WTC11 (cell line): ENCODE results near the gene FEM1A. TPM values are rescaled to one million over a fixed set of nuclear protein-coding genes. Genes with fewer than 3 reads are reported as not detected.
A peak's percentile ranks its signal among the peaks of the same experiment; 100 is the strongest.
"Not testable (repeated sequence)": the region's sequence is repeated elsewhere in the genome, so short reads cannot be mapped to it uniquely, and the experiment has no call there.

Experiments
- ATAC-seq: fragments of 200-7000 bp; cut with Tn5 transposase; 2 replicates; pipeline ENCODE4 v1.10.0; 2021; ENCODE audit warnings: mild to moderate bottlenecking, moderate library complexity
- CTCF ChIA-PET: fragments of 300-600 bp; sonication (Branson Sonifier 250); formaldehyde crosslinking; loops from one replicate; lab custom pipeline; 2021; ENCODE audit warnings: antibody characterized with exemption; lab: Charles Lee
- POLR2A ChIA-PET: fragments of 350-600 bp; sonication (Branson Sonifier 250); formaldehyde crosslinking; loops from one replicate; lab custom pipeline; 2021; ENCODE audit warnings: antibody characterized with exemption; lab: Charles Lee
- DNase-seq: peaks from one replicate; pipeline ENCODE4 v3.0.0; 2021; ENCODE audit warnings: low spot score
- H3K27ac Mint-ChIP-seq: 2 replicates; pipeline ENCODE4 v1.8.0; 2021; ENCODE audit warnings: mixed read lengths
- H3K27me3 Mint-ChIP-seq: 2 replicates; pipeline ENCODE4 v1.8.0; 2021; ENCODE audit warnings: low read depth, mild to moderate bottlenecking, moderate library complexity, mixed read lengths
- H3K36me3 Mint-ChIP-seq: 2 replicates; pipeline ENCODE4 v1.8.0; 2021; ENCODE audit warnings: mixed read lengths
- H3K4me1 Mint-ChIP-seq: 2 replicates; pipeline ENCODE4 v1.8.0; 2022; ENCODE audit warnings: mixed read lengths
- H3K4me3 Mint-ChIP-seq: 2 replicates; pipeline ENCODE4 v1.8.0; 2021; ENCODE audit warnings: mild to moderate bottlenecking, moderate library complexity, mixed read lengths
- H3K9me3 Mint-ChIP-seq: 2 replicates; pipeline ENCODE4 v1.8.0; 2021; ENCODE audit warnings: mixed read lengths
- E2F1 ChIP-seq: sonication (generic); formaldehyde crosslinking; IDR thresholded peaks from 2 replicates; pipeline ENCODE4 v1.8.0; 2022; ENCODE audit warnings: mild to moderate bottlenecking, missing genetic modification reagents
- ERG ChIP-seq: fragments of 250-450 bp; sonication (Bioruptor Pico); IDR thresholded peaks from 2 replicates; pipeline ENCODE4 v1.8.0; 2021; ENCODE audit warnings: mild to moderate bottlenecking
- GRHL2 ChIP-seq: fragments of 250-450 bp; sonication (Bioruptor Pico); IDR thresholded peaks from 2 replicates; pipeline ENCODE4 v1.8.0; 2022; ENCODE audit warnings: mild to moderate bottlenecking, moderate library complexity; ENCODE audit not compliant: insufficient replicate concordance, severe bottlenecking
- HMGXB4 ChIP-seq: sonication (generic); formaldehyde crosslinking; IDR thresholded peaks from 2 replicates; pipeline ENCODE4 v1.8.1; 2023; ENCODE audit warnings: mild to moderate bottlenecking, moderate library complexity, missing genetic modification reagents
- NFE2L1 ChIP-seq: sonication (generic); formaldehyde crosslinking; IDR thresholded peaks from 2 replicates; pipeline ENCODE4 v1.8.1; 2023; ENCODE audit warnings: missing genetic modification reagents
- NR2C2 ChIP-seq: sonication (generic); formaldehyde crosslinking; IDR thresholded peaks from 2 replicates; pipeline ENCODE4 v1.8.0; 2022; ENCODE audit warnings: mild to moderate bottlenecking, missing genetic modification reagents
- PRDM15 ChIP-seq: sonication (generic); formaldehyde crosslinking; IDR thresholded peaks from 2 replicates; pipeline ENCODE4 v1.8.0; 2022; ENCODE audit warnings: missing genetic modification reagents
- TP53 ChIP-seq: sonication (generic); formaldehyde crosslinking; IDR thresholded peaks from 2 replicates; pipeline ENCODE4 v1.8.1; 2023; ENCODE audit warnings: mild to moderate bottlenecking, missing genetic modification reagents
- ZNF232 ChIP-seq: sonication (generic); formaldehyde crosslinking; IDR thresholded peaks from 2 replicates; pipeline ENCODE4 v1.8.0; 2022; ENCODE audit warnings: mild to moderate bottlenecking, missing genetic modification reagents
- total RNA-seq: library from RNA; stranded (reverse); gene quantifications from 3 replicates; pipeline ENCODE4 v1.2.3, GENCODE V29; 2021

FEM1A gene
- total RNA-seq, 1 experiment from 2014 or later, result 15.7 TPM

GRCh38 chr19:4776436-4777211 lies 14.9 kb upstream of the FEM1A start:
- H3K4me1 Mint-ChIP-seq, result no peaks in the 10 kb centered on the region
- ATAC-seq (peak; percentile 67), DNase-seq (peak; percentile 28)
- H3K27me3 Mint-ChIP-seq, result peaks cover 35% of the 10 kb centered on the region
- ChIA-PET POLR2A (no interaction called here), CTCF (interaction anchor here (0.6 to 2.3 kb wide), 3 partner anchors 14 to 137 kb away, joined by 3 to 12 read pairs (median 4); no protein-coding TSS in a partner anchor)
- no peak overlapping the region for H3K27ac Mint-ChIP-seq
- TF ChIP-seq NR2C2 (CRISPR knock-in tag) (no peak), PRDM15 (CRISPR knock-in tag) (no peak), E2F1 (CRISPR knock-in tag) (no peak), NFE2L1 (CRISPR knock-in tag) (no peak), ZNF232 (CRISPR knock-in tag) (no peak), TP53 (no peak), GRHL2 (CRISPR knock-in tag) (no peak)
- H3K4me3 Mint-ChIP-seq, result no peak overlapping the region
- H3K36me3 Mint-ChIP-seq, result no peaks in the 10 kb centered on the region
- peaks cover 9% of the 10 kb centered on the region for H3K9me3 Mint-ChIP-seq

- ATAC-seq, DNase-seq, H3K4me1 Mint-ChIP-seq, H3K36me3 Mint-ChIP-seq, H3K27ac Mint-ChIP-seq, H3K9me3 Mint-ChIP-seq, H3K4me3 Mint-ChIP-seq: not testable (repeated sequence)
- ChIA-PET CTCF (interaction anchor here (0.7 to 2.3 kb wide), 2 partner anchors 13 to 252 kb away, joined by 9 to 12 read pairs; no protein-coding TSS in a partner anchor), POLR2A (interaction anchor here (0.7 kb wide), 1 partner anchor 247 kb away, joined by 4 read pairs; no protein-coding TSS in a partner anchor)
- peaks cover 31% of the 10 kb centered on the region for H3K27me3 Mint-ChIP-seq
Measured at GRCh38 chr19:4778124-4778523, 13.4 kb upstream of the FEM1A start.

- Mint-ChIP-seq H3K36me3 (no peaks in the 10 kb centered on the region), H3K9me3 (peaks cover 7% of the 10 kb centered on the region), H3K27ac (no peak overlapping the region), H3K27me3 (peaks cover 20% of the 10 kb centered on the region), H3K4me3 (no peak overlapping the region), H3K4me1 (no peaks in the 10 kb centered on the region)
- no peak for ATAC-seq
- TF ChIP-seq ERG (CRISPR knock-in tag) (no peak), HMGXB4 (CRISPR knock-in tag) (no peak)
- DNase-seq, result no peak
- CTCF ChIA-PET, result interaction anchor here (0.5 to 2.8 kb wide), 3 partner anchors 10 to 136 kb away, joined by 3 to 15 read pairs (median 7); partner anchors contain the start of gene FEM1A
- POLR2A ChIA-PET, result no interaction called here
Measured at GRCh38 chr19:4780860-4781259, 10.7 kb upstream of the FEM1A start.
